Germinal center (tissue), 1 donor: ENCODE data around the gene MYBPHL.

ENCODE experiments used
- DNase-seq: peaks from one replicate; pipeline ENCODE4 v3.0.0; 2012; ENCODE audit warnings: mixed read lengths, low spot score

MYBPHL gene

GRCh38 chr1:109263597-109264378, 43.0 kb downstream of the MYBPHL start:
- DNase-seq = peak; percentile 78

GRCh38 chr1:109263234-109263596, 43.6 kb downstream of the MYBPHL start:
- DNase-seq = no peak

- no peak for DNase-seq
Measured at GRCh38 chr1:109262231-109263055, 44.4 kb downstream of the MYBPHL start.

- DNase-seq = no peak
Measured at GRCh38 chr1:109261578-109261977, 45.2 kb downstream of the MYBPHL start.

- DNase-seq = no peak
Measured at GRCh38 chr1:109261006-109261405, 45.8 kb downstream of the MYBPHL start.

- no peak for DNase-seq
Measured at GRCh38 chr1:109259674-109260557, 46.9 kb downstream of the MYBPHL start.

GRCh38 chr1:109258481-109259466, 48.0 kb downstream of the MYBPHL start:
- no peak for DNase-seq

GRCh38 chr1:109257682-109258421, 49.0 kb downstream of the MYBPHL start:
- no peak for DNase-seq

GRCh38 chr1:109256971-109257681, 49.7 kb downstream of the MYBPHL start:
- no peak for DNase-seq

- no peak for DNase-seq
Measured at GRCh38 chr1:109256085-109256484, 50.7 kb downstream of the MYBPHL start.

GRCh38 chr1:109255678-109256077, 51.1 kb downstream of the MYBPHL start:
- DNase-seq = no peak

- no peak for DNase-seq
Measured at GRCh38 chr1:109255097-109255651, 51.6 kb downstream of the MYBPHL start.

GRCh38 chr1:109254621-109255096, 52.2 kb downstream of the MYBPHL start:
- DNase-seq = no peak

GRCh38 chr1:109253803-109254620, 52.8 kb downstream of the MYBPHL start:
- DNase-seq = no peak

GRCh38 chr1:109252893-109253802, 53.7 kb downstream of the MYBPHL start:
- peak; percentile 53 for DNase-seq

GRCh38 chr1:109252167-109252892, 54.5 kb downstream of the MYBPHL start:
- DNase-seq = no peak
